HG03097 (cell line): ENCODE data around the gene OSBPL2.

ENCODE experiments used
- ATAC-seq: cut with Tn5 transposase; IDR thresholded peaks from one replicate; pipeline ENCODE4 v1.9.1; 2021; ENCODE audit not compliant: unreplicated experiment, low FRiP score

OSBPL2 gene

DNA sequence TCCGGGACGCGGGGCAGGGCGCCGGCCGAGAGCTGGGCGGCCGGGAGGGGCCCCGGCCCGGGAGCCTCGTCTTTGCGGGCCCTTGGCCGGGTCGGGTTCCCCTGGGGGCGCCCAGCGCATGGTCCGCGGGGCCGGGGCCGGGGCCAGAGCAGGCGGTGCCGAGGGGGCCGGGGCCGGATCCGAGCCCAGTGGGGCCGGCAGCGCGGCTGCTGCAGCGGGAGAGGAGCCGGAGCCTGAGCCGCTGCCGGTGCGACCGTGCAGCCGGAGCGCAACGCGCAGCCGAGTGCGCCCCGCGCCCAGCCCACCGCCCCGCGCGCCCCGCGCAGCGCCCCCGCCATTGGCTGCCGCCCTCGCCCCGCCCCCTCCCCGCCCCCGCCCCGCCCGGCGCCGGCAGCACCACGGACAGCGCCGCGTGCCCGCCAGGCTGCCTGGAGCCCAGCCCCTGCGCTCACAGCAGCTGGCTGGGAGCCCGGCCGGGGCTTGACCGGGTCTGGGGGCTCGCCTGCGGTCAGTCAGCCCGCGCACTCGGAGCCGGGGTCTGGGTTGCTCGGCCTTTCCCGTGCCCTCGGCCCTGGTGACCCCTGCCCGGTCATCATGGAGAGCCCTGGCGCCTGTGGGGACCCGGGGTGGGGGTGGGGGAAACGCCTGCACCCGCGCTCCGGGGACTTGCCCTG lies 18.2 kb upstream of the OSBPL2 start, which contains the start of gene HRH3:
HRH3 (minus strand) TSS at position 287 of the 674 bp plus-strand sequence. CDS start 308 bp downstream, outside the sequence.
- no peak for ATAC-seq

GRCh38 chr20:62220666-62221568 lies 17.4 kb upstream of the OSBPL2 start:
- no peak for ATAC-seq

DNA sequence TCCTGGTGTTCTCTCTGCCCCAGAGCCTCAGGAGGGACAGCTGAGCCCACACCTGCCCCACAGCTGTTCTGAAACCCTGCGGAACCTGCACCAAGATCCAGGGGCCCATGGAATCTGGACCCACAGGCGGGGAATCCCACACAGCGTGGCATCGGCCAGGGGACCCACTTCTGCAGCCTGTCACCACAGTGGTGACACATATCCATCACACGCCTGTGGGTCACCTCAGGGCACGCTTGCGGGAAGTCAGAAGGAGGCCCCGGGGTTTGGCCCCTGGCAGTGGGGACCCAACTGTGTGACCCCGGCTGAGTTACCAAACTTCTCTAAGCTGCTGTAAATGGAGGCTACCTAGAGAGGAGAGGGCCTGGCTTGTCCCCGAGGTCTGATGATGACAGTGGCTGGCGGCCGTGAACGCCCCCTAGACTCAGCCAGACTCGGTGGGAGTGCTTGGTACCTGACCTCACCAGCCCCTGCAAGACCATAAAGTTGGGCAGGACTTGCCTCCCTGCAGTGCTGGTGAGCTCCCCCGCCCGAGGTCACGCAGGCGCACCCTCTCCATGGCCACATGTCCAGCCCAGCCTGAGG lies 16.0 kb upstream of the OSBPL2 start:
- no peak for ATAC-seq

DNA sequence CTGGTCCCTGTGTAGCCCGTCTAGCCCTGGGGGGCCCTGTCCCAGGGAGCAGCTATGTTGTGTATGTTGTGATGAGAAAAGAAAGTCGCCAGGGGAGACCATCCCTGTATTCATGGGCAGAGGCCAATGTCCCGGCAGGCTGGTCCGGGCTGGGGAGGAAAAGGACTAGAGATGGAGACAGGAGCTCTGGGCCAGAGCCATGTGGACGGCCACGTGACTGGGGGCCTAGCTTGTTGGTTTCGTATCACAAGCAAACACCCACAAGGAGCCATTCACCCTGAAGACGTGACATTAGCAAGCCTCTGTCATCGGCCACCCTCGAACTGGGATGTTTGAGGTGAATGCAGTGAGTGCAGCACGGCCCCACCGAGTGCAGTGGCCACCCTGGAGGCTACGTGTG lies 15.3 kb upstream of the OSBPL2 start:
- no peak for ATAC-seq

- ATAC-seq, result no peak
Observed at GRCh38 chr20:62223571-62223970, 14.8 kb upstream of the OSBPL2 start.

DNA sequence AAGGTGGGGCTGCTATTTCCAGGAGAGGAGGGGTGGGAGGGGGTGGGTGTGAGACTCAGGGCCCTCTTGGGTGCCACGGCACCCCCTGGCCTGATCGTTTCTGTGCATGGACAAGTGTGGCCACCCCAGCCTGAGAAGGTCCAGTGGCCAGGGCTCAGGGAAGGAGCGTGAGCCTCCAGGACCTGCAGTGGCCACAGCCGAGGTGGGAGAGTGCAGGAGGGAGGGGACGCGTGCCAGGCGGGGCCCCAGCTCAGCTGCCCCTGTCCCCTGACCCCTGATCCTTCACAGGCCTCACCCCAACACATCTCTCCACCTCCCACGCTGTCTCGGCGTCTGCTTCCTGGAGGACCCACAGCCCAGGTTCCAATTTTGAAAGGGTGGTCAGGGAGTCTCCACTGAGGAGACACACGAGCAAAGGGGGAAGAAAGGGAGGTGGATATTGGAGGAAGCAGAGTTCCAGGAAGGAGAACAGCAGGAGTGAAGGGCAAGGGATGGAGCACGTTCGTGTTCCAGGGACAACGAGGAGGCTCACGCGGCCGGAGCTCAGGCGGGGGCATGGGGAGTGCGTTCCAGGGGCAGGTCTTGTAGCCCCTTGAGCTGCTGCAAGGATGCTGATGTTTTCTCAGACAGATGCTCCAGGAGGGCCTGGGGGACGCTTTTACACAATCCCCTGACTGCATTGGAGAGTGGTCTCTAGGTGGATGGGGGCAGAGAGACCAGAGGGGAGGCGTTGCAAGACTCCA lies 14.0 kb upstream of the OSBPL2 start:
- no peak for ATAC-seq

DNA sequence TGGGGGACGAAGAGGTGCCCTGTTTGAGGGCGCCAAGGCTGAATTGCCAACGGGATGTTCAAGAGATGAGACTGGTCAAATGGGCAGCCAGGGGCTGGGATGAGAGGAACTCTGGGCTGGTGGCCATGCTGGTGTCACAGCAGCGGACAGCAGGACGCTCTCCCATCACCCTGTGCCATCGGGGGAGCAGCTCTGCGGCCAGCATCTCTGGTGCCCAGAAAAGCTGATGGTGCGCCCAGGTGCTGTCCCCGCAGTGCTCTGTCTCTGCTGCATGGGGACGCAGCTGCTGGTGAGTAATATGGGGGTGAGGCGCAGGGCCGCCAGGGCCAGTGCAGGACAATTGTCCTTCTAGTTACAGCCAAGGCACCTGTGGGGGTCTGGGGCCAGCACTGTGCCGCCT lies 13.3 kb upstream of the OSBPL2 start:
- no peak for ATAC-seq

GRCh38 chr20:62225820-62226635 lies 12.3 kb upstream of the OSBPL2 start:
- no peak for ATAC-seq

DNA sequence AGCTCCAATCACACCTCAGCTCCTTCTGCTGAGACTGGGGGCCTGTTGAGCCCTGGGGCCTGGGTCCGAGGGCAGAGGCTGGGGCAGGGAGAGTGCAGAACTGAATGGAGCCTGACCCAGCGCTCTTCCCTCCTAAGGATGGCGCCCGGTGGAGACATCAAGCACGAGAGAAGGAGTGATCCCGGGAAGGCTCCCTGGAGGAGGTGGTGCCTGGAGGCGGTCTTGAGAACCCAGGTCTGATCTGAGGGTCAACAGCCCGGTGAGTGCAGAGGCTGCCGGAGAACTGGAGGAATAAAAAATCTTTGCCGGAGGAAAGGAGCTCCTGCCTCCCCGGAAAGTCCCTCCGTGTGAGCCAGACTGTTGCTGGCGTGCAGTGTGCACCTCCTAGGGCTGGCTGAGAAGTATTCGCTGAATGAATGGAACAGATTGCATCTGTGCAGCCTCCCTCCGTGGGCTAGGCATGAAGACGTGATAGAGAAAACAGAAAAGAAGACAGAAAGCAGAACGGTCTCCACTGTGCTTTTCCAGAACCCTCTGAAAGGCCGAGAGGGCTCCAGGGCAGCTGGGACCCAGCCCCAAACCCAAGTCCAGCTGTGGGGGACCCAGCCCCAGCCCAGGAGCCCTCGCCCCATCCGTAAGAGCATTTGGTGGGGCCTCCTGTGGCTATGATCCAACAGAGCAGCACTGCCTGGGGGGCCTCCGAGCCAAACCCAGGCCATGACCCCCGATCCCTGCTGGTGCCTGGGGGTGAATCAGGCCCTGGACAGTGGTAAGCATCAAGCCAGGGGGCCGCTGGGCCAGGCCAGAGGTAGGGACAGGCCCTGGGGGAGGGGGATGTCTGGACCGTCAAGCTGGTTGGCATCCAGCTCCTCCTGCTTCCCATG lies 11.4 kb upstream of the OSBPL2 start:
- no peak for ATAC-seq

- no peak for ATAC-seq
Observed at GRCh38 chr20:62227591-62227976, 10.7 kb upstream of the OSBPL2 start.

DNA sequence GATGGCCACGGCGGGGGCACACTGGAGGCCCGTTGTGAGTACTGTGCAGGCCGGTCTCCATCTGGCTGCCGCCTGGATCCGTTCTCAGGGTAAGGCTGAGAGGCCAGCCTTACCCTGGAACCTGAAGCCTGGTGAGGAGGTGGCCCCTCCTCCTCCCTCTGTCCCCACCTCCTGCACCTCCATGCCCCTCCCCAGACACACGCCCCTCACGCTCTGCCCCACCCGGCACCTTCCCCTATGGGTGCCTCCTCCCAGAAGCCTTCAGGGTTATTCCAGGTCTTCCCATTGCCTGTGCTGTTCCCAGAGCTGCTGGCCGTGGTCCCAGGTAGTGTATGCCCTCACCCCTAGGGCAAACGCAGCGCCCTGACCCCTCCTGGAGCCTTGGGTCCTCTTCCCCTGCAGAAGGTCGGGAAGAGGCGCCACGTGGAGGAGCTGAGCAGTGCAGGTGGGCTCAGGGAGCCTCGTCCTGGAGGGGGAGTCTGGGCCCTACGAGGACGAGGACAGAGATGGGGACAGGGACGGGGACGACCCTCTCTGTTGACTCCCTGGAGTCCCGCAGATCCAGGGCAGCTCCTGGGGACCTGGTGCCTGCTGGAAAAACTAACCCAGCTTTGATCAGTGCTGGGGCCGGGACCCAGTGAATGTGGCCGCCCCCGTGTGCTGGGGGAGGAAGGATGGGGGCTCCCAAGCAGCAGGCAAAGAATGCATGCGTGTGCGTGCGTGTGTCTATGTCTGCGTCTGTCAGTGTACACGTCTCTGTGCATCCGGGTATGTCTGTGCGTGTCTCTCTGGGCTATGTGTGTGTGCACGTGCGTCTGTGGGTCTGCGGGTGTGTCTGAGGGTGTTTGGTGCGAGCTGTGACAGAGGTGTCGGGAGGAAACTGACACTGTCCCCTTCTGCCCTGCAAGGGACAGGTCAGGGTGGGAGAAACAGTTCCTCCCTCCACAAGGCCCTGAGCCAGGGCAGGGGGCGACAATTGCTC lies 10.1 kb upstream of the OSBPL2 start:
- no peak for ATAC-seq

GRCh38 chr20:62228982-62229545 lies 9.3 kb upstream of the OSBPL2 start:
- no peak for ATAC-seq

DNA sequence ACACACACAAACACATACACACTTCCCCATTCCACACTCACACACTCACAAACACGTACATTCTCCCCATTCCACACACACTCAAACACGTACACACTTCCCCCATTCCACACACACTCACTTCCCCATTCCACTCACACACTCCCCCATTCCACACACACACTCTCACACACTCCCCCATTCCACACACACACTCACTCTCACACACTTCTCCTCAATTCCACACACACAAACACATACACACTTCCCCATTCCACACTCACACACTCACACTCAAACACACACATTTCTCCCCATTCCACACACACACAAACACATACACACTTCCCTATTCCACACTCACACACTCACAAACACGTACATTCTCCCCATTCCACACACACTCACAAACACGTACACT lies 8.7 kb upstream of the OSBPL2 start:
- ATAC-seq, result no peak

GRCh38 chr20:62230276-62230675 lies 8.0 kb upstream of the OSBPL2 start:
- no peak for ATAC-seq

- no peak for ATAC-seq
Observed at GRCh38 chr20:62230696-62231095, 7.6 kb upstream of the OSBPL2 start.

GRCh38 chr20:62231292-62231691 lies 7.0 kb upstream of the OSBPL2 start:
- no peak for ATAC-seq

DNA sequence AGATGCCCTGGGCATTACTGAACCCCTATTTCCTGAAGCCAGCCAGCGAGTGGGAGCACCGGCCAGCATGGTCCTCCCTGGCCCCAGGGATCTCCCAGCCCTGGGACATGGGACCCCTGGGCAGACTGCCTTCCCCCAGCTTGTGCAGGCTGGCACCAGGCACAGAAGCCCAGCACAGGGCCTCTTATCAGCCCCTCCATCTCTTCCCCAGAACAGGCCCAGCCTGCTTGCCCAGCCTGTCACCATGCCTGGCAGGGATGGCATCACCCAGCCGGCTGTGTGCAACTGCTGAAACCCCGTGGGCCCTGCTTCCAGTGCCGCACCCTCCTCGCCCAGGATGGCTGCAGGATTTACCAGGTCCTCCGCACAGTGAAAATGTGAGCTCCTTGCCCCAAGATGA lies 6.1 kb upstream of the OSBPL2 start:
- ATAC-seq, result no peak
